Cardiac muscle cell (in vitro differentiated cells and primary cell): ENCODE measurements around the gene CRTC2. TPM values are rescaled to one million over a fixed set of nuclear protein-coding genes. Genes with fewer than 3 reads are reported as not detected.
"Not testable (repeated sequence)": the region's sequence is repeated elsewhere in the genome, so short reads cannot be mapped to it uniquely, and the experiment has no call there.

ENCODE experiments used
- DNase-seq, 2 donors: peaks; one replicate each; pipeline versions ENCODE4 v3.0.0 to v3.0.0-alpha.2; 2010 to 2017; ENCODE audit warnings: low read depth in 1 of 2, low spot score in 1 of 2
- H3K27ac ChIP-seq: fragments of 200-600 bp; sonication (generic); 2 replicates; pipeline ENCODE4 v1.5.1; 2016
- H3K27me3 ChIP-seq: fragments of 200-600 bp; sonication (generic); 2 replicates; pipeline ENCODE4 v1.6.0; 2016; ENCODE audit warnings: control low read depth
- H3K36me3 ChIP-seq: fragments of 200-600 bp; sonication (generic); 2 replicates; pipeline ENCODE4 v1.5.1; 2016; ENCODE audit warnings: control low read depth
- H3K4me1 ChIP-seq: fragments of 200-600 bp; sonication (generic); 2 replicates; pipeline ENCODE4 v1.8.1; 2017; ENCODE audit warnings: low read depth, mild to moderate bottlenecking, mixed run types
- H3K4me3 ChIP-seq: fragments of 200-600 bp; sonication (generic); 2 replicates; pipeline ENCODE4 v1.5.1; 2016; ENCODE audit warnings: mild to moderate bottlenecking
- H3K9me3 ChIP-seq: fragments of 200-600 bp; sonication (generic); 2 replicates; pipeline ENCODE4 v1.5.1; 2017; ENCODE audit warnings: low read depth, mild to moderate bottlenecking, control low read depth
- polyA plus RNA-seq: library from polyadenylated mRNA; unstranded; fragments of >200 nt; fragmentation: Nextera tagmentation; extraction: Ambion mirVana; gene quantifications from 2 replicates; pipeline ENCODE4 v1.2.1, GENCODE V29; 2016
- total RNA-seq: library from RNA; depleted of rRNA; stranded (reverse); fragments of >200 nt; gene quantifications from 2 replicates; pipeline ENCODE4 v1.2.3, GENCODE V29; 2016
- TF ChIP-seq, protein P1 (sequence below): IDR thresholded peaks from 2 replicates; pipeline ENCODE4 v1.5.1; 2012; ENCODE audit warnings: low read depth, mild to moderate bottlenecking, low read length

Gene CRTC2
- total and polyA plus RNA-seq, 2 experiments from 2014 or later: 17.9 to 24.8 TPM

DNA sequence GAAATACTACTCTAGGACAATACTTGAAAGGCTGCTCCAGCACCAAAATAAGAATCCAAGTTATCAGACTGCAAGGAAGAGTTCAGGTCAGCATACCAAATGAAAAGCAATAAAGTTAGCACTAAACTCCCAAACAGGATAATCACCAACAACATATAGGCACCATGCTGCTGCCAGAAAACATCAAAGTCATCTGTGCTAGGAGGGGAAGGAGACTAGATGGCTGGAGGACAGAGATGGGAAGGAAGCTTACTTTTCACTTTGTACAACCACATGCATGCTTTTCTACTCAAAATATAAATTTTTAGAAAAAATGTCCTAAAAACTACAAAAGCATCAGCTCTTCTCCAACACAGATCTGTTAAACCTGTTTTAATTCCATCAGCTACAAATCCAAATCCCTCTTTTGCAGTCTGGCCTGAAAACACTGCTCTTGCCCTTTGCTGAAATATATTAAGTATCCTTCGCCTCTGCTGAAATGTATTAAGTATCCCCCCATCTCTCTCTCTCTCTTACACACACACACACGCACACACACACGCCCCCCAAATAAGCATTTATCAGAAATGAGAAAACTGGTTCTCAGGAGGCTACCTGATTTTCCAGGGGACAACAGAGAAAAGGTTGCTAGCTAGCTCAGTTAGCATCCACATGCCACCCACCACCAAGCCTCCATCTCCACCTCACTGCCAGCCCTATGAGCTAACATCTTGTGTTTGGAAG is 37.2 kb downstream of the CRTC2 start:
- Histone ChIP-seq H3K9me3 (no peaks in the 10 kb centered on the region), H3K4me1 (peaks cover 30% of the 10 kb centered on the region), H3K27ac (peak overlapping the region; percentile 92), H3K27me3 (no peaks in the 10 kb centered on the region), H3K4me3 (peak overlapping the region; percentile 66), H3K36me3 (no peaks in the 10 kb centered on the region)
- no peak for DNase-seq
- TF ChIP-seq, protein P1, sequence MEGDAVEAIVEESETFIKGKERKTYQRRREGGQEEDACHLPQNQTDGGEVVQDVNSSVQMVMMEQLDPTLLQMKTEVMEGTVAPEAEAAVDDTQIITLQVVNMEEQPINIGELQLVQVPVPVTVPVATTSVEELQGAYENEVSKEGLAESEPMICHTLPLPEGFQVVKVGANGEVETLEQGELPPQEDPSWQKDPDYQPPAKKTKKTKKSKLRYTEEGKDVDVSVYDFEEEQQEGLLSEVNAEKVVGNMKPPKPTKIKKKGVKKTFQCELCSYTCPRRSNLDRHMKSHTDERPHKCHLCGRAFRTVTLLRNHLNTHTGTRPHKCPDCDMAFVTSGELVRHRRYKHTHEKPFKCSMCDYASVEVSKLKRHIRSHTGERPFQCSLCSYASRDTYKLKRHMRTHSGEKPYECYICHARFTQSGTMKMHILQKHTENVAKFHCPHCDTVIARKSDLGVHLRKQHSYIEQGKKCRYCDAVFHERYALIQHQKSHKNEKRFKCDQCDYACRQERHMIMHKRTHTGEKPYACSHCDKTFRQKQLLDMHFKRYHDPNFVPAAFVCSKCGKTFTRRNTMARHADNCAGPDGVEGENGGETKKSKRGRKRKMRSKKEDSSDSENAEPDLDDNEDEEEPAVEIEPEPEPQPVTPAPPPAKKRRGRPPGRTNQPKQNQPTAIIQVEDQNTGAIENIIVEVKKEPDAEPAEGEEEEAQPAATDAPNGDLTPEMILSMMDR: no peak

DNA sequence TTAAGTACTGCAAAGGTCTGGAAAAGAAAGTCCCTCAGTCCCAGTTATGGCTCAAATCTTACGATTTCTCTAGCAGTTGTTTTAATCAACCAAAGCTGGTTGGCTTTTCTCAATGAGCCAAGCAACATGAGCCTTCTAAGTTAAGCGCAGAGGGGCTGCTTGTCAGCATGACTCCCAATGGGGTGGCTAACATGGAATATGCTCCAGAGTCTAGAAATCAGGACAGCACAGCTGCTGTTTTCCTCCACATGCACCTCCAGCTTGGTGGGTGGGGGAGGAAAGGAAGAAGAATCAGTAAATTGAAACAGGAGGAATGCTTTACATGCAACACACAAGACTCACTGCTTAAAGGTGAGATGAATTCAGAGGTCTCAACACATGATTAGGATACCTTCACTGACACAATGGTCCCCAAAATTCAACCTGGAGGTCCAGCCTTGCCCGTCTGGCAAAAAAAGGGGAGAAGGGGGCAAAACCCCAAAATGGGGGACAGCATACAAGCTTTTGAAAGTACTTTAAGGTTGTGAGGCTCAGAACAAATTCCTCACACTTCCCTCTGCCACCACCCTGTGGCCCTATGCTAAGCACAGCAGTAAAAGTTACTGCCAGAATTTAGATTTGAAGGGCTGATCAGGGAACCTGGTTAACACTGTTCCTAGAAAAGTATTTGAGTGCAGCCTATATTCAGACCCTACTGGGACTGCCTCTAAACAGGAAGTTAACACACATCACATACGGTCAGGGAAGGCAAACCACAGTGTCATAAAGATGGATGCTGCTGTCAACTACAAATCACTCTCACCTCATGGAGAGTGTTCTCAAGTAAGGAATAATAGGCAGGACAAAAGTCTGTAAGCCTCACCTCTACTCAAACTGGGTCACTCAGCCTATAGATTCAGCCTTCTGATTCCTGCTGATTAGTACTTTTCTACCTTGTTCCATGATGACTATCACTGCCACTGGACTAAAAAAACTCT is 38.2 kb downstream of the CRTC2 start:
- DNase-seq: peak; percentile 32 to 71
- Histone ChIP-seq H3K27ac (peak overlapping the region; percentile 92), H3K27me3 (no peaks in the 10 kb centered on the region), H3K9me3 (no peaks in the 10 kb centered on the region), H3K4me1 (peaks cover 30% of the 10 kb centered on the region), H3K36me3 (no peaks in the 10 kb centered on the region), H3K4me3 (peak overlapping the region; percentile 66)
- TF ChIP-seq, protein P1: peak; percentile 31

DNA sequence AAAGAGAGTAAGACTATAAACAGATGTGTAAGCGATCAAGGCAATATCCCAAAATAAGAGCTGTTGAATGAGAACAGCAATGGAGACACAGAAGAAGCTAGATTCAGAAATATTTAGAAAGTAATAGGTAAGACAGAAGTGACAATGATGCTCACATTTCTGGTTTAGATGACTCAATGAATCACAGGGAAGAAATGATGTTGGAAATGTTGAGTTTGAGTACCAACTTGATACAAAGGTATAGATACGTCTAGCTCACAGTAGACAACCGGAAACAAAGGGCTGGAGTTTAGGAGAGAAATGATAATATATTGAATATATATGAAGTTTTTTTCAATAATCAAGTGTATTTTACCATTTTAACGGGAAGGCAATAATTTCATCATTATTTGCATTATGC is 42.1 kb downstream of the CRTC2 start:
- TF ChIP-seq, protein P1: no peak
- DNase-seq: no peak

DNA sequence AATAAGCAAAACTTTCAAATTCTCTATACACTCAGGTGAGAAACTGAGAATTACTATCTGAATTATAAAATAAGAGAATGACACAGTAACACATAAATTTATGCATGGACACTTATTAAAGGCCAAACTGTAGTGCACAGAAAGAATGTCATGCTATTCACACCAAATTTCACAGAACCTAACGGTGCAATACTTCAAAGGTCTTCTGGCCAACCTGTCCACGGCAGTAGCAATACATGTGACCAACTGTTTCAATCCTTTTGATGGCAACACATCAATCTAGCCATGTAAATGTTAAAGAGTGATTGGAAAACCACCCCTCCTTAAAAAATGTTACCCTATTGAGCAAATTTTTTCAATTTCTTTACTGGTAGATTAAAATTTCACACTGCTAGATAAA is 46.1 kb downstream of the CRTC2 start:
- H3K4me1 ChIP-seq: no peaks in the 10 kb centered on the region
- H3K27ac ChIP-seq: no peak overlapping the region
- H3K27me3 ChIP-seq: no peaks in the 10 kb centered on the region
- H3K36me3 ChIP-seq: peaks cover 3% of the 10 kb centered on the region
- H3K9me3 ChIP-seq: no peaks in the 10 kb centered on the region
- DNase-seq: no peak
- TF ChIP-seq, protein P1: no peak
- H3K4me3 ChIP-seq: no peak overlapping the region

More for the DNA sequence above, 42.1 kb downstream of the CRTC2 start:
- no peaks in the 10 kb centered on the region for H3K27me3 ChIP-seq
- no peak overlapping the region for H3K27ac ChIP-seq
- no peaks in the 10 kb centered on the region for H3K9me3 ChIP-seq
- H3K4me3 ChIP-seq: no peak overlapping the region
- no peaks in the 10 kb centered on the region for H3K36me3 ChIP-seq
- H3K4me1 ChIP-seq: peaks cover 30% of the 10 kb centered on the region

DNA sequence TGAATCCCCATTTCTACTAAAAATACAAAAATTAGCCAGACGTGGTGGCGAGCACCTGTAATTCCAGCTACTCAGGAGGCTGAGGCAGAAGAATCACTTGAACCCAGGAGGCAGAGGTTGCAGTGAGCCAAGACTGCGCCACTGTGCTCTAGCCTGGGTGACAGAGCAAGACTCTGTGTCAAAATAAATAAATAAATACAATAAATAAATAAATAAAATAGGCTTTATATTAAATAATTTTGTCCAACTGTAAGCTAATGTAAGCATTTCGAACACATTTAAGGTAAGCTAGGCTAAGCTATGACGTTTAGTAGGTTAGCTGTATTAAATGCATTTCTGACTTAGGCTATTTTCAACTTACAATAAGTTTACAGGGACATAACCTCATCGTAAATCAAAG is 47.9 kb downstream of the CRTC2 start:
- H3K9me3 ChIP-seq, H3K27ac ChIP-seq, H3K27me3 ChIP-seq, H3K4me3 ChIP-seq, H3K36me3 ChIP-seq, H3K4me1 ChIP-seq, DNase-seq: not testable (repeated sequence)

DNA sequence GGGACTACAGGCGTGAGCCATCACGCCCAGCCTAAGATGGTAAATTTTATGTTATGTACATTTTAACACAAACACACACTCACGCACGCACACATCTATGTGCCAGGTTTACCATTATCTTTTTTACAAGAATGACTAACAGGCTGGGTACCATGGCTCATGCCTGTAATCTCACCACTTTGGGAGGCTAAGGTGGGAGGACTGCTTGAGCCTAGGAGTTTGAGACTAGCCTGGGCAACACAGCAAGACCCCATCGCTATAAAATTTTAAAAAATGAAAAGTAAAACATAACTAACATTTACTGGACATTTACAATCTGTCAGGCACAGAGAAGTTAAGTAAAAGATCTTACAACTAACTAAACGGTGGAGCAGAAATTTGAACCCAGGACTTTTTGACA is 50.3 kb downstream of the CRTC2 start:
- Histone ChIP-seq H3K9me3 (no peaks in the 10 kb centered on the region), H3K4me1 (no peaks in the 10 kb centered on the region), H3K27ac (no peak overlapping the region), H3K27me3 (no peaks in the 10 kb centered on the region), H3K4me3 (no peak overlapping the region), H3K36me3 (peaks cover 3% of the 10 kb centered on the region)
- no peak for DNase-seq
- TF ChIP-seq, protein P1: no peak
